ENCODE results near the gene FAM174A.

The FAM174A gene

GRCh38 chr5:100535060-100536005, at the start of gene FAM174A:
FAM174A (plus strand) TSS chr5:100535374; CDS start chr5:100535531, 157 bp downstream.
- peak; percentile 95 for DNase-seq (ENCODE audit: low spot score)

GRCh38 chr5:100493996-100494395, 41.2 kb upstream of the FAM174A start:
- DNase-seq (ENCODE audit: low spot score) = no peak

DNA sequence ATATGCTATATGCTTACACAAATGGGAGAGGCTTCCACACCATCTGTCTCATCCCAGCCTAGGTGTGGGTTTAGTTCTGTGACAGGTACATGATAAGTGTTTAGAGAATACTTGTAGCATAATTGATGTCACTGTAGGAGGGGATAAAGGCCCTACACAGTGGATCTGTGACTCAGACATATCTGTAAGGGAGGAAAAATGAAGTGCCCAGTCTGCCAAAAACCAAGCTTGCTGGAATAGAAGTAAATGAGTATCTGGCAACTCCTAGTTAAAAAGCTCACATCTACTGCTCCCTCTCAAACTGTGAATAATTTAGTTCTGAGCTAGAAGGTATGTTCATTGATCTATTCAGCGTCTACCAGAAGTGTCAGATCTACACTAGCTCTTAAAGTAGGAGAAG, 38.9 kb upstream of the FAM174A start:
- no peak for DNase-seq (ENCODE audit: low spot score)

DNA sequence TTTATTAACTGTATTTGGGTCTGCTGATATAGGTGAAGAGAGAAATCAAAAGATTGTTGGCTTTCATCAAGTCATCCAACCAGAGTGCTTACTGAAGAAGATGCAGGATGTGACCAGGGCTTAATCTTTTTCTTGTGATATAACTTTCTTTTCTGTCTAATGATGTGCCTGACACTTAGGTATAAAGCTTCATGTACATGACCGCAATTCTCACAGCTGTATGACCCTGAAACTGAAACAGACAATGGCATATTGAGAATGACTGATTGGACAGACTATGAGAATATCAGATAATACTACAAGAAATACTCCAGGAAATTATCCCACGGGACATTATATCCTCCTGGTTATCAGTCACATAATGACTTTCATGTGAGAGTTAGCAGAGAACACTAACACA, 32.5 kb upstream of the FAM174A start:
- DNase-seq (ENCODE audit: low spot score) = no peak

GRCh38 chr5:100505984-100506670, 29.0 kb upstream of the FAM174A start:
- peak; percentile 21 for DNase-seq (ENCODE audit: low spot score)

DNA sequence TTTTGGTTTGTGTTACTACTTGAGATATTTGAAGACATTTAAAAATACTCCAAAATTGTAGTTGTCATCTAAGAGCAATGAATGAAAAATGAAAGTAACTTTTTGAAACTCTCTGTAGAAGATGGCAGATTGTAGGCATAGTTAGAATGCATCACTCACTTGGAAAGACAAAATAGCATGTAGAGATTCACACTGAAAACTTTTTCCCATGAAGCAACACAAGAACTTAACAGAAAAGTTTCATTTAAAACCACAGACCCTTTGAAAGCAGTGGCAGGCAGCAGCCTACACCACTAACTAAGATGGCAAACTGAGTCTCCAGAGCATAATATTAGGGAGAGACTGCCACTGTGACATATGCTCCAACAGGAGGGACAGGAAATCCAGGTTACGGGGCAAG, 18.9 kb upstream of the FAM174A start:
- DNase-seq (ENCODE audit: low spot score) = no peak

GRCh38 chr5:100517301-100517974, 17.7 kb upstream of the FAM174A start:
- no peak for DNase-seq (ENCODE audit: low spot score)

GRCh38 chr5:100518377-100518776, 16.8 kb upstream of the FAM174A start:
- DNase-seq (ENCODE audit: low spot score) = no peak

GRCh38 chr5:100519075-100519474, 16.1 kb upstream of the FAM174A start:
- no peak for DNase-seq (ENCODE audit: low spot score)

- no peak for DNase-seq (ENCODE audit: low spot score)
These were observed 14.8 kb upstream of the FAM174A start for GRCh38 chr5:100520348-100520747.

- no peak for DNase-seq (ENCODE audit: low spot score)
These were observed 2.8 kb downstream of the FAM174A start for GRCh38 chr5:100537946-100538345.

DNA sequence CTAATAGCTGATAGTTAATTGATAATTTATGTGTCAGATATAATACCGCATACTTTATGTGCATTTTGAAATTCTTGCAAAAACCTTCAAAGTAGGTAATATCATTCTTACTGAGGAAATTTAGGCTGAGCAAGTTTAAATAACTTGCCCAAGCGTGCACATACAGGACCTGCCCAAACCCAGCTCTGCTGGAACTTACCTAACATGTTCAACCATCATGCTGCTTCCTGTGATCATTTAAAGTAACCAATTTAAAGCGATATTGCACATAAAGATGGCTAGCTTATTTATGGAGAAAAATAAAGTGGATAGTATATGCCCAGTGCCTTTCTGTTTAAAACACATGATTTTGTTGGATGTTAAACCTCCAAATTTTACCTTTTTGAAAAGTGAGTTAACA, 4.3 kb downstream of the FAM174A start:
- DNase-seq (ENCODE audit: low spot score) = no peak

DNA sequence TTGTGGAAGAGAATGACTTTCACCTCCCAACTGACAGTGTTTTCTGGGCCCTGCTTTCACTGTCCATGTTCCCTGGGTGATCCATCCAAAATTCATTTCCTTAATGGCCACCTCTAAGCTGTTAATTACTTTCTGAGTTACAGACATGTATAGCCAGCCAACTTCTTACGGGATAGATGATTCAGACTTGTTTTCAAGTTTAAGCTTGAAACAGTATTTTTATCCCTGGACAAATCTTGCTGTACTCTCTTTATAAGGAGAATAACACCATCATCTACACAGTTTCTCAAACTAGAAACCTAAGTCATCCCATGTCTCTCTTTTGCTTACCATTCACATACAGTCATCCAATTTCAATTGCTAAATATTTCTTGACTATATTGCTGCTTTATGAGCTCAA, 6.9 kb downstream of the FAM174A start:
- DNase-seq (ENCODE audit: low spot score) = no peak

- DNase-seq (ENCODE audit: low spot score) = no peak
These were observed 10.8 kb downstream of the FAM174A start for GRCh38 chr5:100546001-100546400.

GRCh38 chr5:100550531-100551051, 15.4 kb downstream of the FAM174A start:
- DNase-seq (ENCODE audit: low spot score) = no peak

DNA sequence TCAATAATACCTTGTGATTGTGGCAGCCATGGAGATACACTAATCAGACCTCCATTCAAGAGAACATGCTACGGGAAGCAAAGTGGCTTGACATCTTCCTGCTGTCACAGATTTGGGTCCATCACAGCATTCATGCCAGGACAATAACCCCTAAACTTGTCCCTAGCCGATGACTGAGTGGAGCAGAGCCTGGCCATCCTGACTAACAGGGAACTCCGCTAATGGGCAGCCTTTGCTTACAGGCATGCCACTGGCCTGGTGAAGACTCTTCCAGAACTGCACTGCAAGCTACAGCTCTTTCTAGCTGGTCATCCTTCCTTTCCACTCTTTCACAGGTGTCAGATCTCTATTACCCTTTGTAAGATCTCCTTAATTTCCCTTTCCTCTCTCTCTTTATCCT, 16.0 kb downstream of the FAM174A start:
- DNase-seq (ENCODE audit: low spot score) = no peak

- DNase-seq (ENCODE audit: low spot score) = no peak
These were observed 18.0 kb downstream of the FAM174A start for GRCh38 chr5:100553209-100553608.

DNA sequence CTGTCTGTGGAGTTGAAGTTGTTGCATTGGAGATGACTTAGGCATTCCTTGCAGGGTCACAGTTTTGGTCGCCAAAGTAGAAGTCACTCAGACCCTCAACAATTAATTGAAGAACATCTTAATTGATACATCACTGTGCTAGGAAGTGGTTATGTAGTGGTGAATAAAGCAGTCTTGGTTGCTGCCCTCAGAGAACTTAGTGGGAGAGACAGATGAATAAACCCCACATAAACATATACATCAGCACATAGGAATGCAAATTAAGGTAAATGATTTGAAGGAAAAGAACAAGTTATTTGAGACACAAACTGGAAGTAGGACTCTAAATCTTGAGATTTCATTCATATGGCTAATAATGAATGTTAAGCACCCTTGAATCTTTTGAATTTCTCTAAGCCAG, 25.7 kb downstream of the FAM174A start:
- no peak for DNase-seq (ENCODE audit: low spot score)

GRCh38 chr5:100562821-100563220, 27.6 kb downstream of the FAM174A start:
- DNase-seq (ENCODE audit: low spot score) = no peak

DNA sequence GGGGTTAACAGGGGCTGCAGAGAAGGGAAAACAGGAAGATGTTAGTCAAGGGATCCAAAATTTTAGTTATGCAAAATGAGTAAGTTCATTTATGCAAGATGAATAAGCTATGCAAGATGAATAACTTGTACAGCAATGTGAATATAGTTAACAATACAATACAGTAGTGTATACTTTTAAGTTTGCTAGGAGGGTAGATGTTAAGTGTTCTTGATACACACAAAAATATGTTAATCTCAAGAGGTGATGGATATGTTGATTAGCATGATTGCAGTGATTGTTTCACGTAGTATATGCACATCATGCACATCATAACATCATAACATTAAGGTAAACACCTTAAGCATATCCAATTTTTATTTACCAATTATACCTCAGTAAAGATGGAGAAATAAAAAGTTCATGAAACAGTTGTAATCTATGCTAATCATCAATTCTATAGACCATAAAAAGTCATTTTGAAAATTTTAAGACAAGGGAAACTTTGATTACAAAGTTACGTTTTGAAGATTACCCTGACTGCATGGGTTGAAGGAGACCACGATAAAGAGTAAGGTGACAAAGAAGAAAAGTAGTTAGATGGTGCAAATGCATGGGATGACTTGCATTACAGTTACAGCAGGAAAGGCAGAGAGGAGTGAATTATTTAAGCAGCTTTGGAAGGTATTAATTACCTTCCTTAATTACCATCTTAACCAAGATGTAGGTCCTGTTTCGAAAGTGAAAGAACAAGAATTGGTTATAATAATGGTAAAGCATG, 31.4 kb downstream of the FAM174A start:
- no peak for DNase-seq (ENCODE audit: low spot score)

- no peak for DNase-seq (ENCODE audit: low spot score)
These were observed 39.5 kb downstream of the FAM174A start for GRCh38 chr5:100574716-100575115.

- peak; percentile 56 for DNase-seq (ENCODE audit: low spot score)
These were observed 40.6 kb downstream of the FAM174A start for GRCh38 chr5:100575815-100576214.
